ENCODE results near the gene FILIP1L. TPM values are rescaled to one million over a fixed set of nuclear protein-coding genes. Genes with fewer than 3 reads are reported as not detected.

FILIP1L gene
- total RNA-seq, 4 donors from 2014 or later = 113 to 149 (median 122) TPM

- no peak for ATAC-seq
- TF ChIP-seq POLR2A (IDR thresholded peaks at IDR 0.05) (no peak), CTCF (IDR thresholded peaks at IDR 0.05) (no peak), POLR2AphosphoS5 (IDR thresholded peaks at IDR 0.05) (no peak), EP300 (IDR thresholded peaks at IDR 0.05) (no peak)
- Histone ChIP-seq H3K4me3 (peak overlapping the region; percentile 75 to 76), H3K4me1 (peaks cover 17 to 65% (median 23%) of the 10 kb centered on the region in 3 donors), H3K9me3 (no peaks in the 10 kb centered on the region), H3K36me3 (no peaks in the 10 kb centered on the region), H3K27me3 (no peaks in the 10 kb centered on the region), H3K27ac (peak overlapping the region; percentile 74 to 97 (median 94))
- WGBS, 2 donors (ENCODE audit: low coverage in 1 of 2) = 15 to 22% methylated on average over 2 of the region's 2 CpGs
Observed at GRCh38 chr3:99873269-99874102, 240.8 kb downstream of the FILIP1L start.

- no peak for ATAC-seq
- Histone ChIP-seq H3K36me3 (no peaks in the 10 kb centered on the region), H3K27ac (peak overlapping the region; percentile 74 to 97 (median 94)), H3K4me3 (peak overlapping the region; percentile 75 to 76), H3K9me3 (no peaks in the 10 kb centered on the region), H3K4me1 (peaks cover 17 to 65% (median 29%) of the 10 kb centered on the region in 3 donors), H3K27me3 (no peaks in the 10 kb centered on the region)
- TF ChIP-seq EP300 (IDR thresholded peaks at IDR 0.05) (no peak), POLR2A (IDR thresholded peaks at IDR 0.05) (no peak), POLR2AphosphoS5 (IDR thresholded peaks at IDR 0.05) (no peak), CTCF (IDR thresholded peaks at IDR 0.05) (no peak)
Observed at GRCh38 chr3:99872923-99873254, 241.4 kb downstream of the FILIP1L start.

GRCh38 chr3:99871231-99872045, 242.9 kb downstream of the FILIP1L start:
- H3K27ac ChIP-seq = peak overlapping the region; percentile 74 to 97 (median 94)
- H3K4me3 ChIP-seq = peak overlapping the region; percentile 75 to 76
- no peaks in the 10 kb centered on the region for H3K27me3 ChIP-seq
- H3K36me3 ChIP-seq = no peaks in the 10 kb centered on the region
- 9 to 31% methylated on average over 4 of the region's 4 CpGs for WGBS, 2 donors (ENCODE audit: low coverage in 1 of 2)
- no peak for ATAC-seq
- TF ChIP-seq POLR2AphosphoS5 (IDR thresholded peaks at IDR 0.05) (no peak), EP300 (IDR thresholded peaks at IDR 0.05) (no peak), CTCF (IDR thresholded peaks at IDR 0.05) (no peak), POLR2A (IDR thresholded peaks at IDR 0.05) (no peak)
- H3K9me3 ChIP-seq = no peaks in the 10 kb centered on the region
- H3K4me1 ChIP-seq = peaks cover 27 to 70% (median 36%) of the 10 kb centered on the region in 3 donors

- ATAC-seq = no peak
- no peaks in the 10 kb centered on the region for H3K9me3 ChIP-seq
- peaks cover 33 to 78% (median 37%) of the 10 kb centered on the region in 3 donors for H3K4me1 ChIP-seq
- H3K4me3 ChIP-seq = peak overlapping the region; percentile 75 to 76
- H3K27me3 ChIP-seq = no peaks in the 10 kb centered on the region
- 75 to 83% methylated on average over 1 of the region's 2 CpGs for WGBS, 2 donors (ENCODE audit: low coverage in 1 of 2)
- H3K36me3 ChIP-seq = no peaks in the 10 kb centered on the region
- TF ChIP-seq POLR2AphosphoS5 (IDR thresholded peaks at IDR 0.05) (no peak), EP300 (IDR thresholded peaks at IDR 0.05) (no peak), POLR2A (IDR thresholded peaks at IDR 0.05) (no peak), CTCF (IDR thresholded peaks at IDR 0.05) (no peak)
- H3K27ac ChIP-seq = peak overlapping the region; percentile 74 to 97 (median 94)
Observed at GRCh38 chr3:99870712-99871111, 243.6 kb downstream of the FILIP1L start.
